Bronchial epithelial cell (primary cell): ENCODE results near the gene KCNK16. TPM values are rescaled to one million over a fixed set of nuclear protein-coding genes. Genes with fewer than 3 reads are reported as not detected.

Experiments
- DNase-seq: peaks from one replicate; pipeline ENCODE4 v3.0.0-alpha.2; 2010; ENCODE audit warnings: low read depth
- FAIRE-seq: peaks from 2 replicates; lab custom pipeline; 2011; peaks lifted over from hg19 to GRCh38; lab: Jason Lieb, UNC
- H3K27me3 ChIP-seq: 2 replicates; pipeline ENCODE4 v1.5.1; 2011; ENCODE audit warnings: low read length; ENCODE audit not compliant: control insufficient read depth, insufficient read depth
- H3K36me3 ChIP-seq: 2 replicates; pipeline ENCODE4 v1.5.1; 2011; ENCODE audit warnings: low read length; ENCODE audit not compliant: control insufficient read depth, insufficient read depth
- H3K4me3 ChIP-seq: 2 replicates; pipeline ENCODE4 v1.5.1; 2011; ENCODE audit warnings: mild to moderate bottlenecking, low read depth, low read length, control low read depth
- CTCF ChIP-seq: IDR thresholded peaks from 2 replicates; pipeline ENCODE4 v1.5.1; 2011; ENCODE audit warnings: mild to moderate bottlenecking, moderate library complexity, low read length, control low read depth, inconsistent platforms; ENCODE audit not compliant: insufficient read depth, severe bottlenecking
- total RNA-seq: library from RNA; depleted of rRNA; stranded (reverse); fragments of >200 nt; gene quantifications from 2 replicates; pipeline ENCODE4 v1.2.1, GENCODE V29; 2014

KCNK16 gene
- total RNA-seq, 1 donor from 2014 or later: not detected

DNA sequence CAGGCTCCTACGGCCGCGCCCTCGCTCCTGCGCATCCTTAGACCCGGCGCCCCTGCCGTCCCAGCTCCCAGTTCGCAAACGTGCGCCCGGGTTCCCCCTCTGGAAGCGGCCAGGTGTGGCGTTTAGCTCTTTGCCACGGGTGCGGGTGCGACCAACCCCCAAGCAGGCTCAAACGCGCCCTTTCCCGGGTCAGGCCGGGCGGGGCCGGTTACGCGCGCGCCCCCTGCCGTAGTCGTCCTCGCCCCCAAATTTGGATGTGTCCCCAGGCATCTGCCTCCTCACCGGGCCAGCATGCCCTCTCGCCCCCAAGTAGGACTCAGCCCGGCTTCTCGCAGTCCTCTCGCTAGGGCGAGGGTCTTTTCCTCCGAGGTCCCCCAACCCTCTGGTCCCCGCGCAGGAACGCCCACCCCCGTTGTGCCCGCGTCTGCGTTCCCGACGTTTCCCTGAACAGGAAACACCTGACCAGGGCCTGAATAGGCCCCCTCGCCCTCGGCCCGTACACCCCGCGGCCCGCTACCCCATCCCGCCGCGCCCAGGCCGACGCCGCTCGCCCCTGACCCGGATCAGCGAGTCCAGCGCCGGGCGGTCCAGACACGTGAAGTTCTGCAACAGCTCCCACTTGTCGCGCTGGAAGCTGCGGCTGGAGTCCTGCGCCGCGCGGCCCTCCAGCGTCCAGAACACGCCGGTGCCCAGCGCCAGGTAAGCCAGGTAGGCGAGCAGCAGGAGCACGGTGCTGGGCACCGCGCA is 8.8 kb downstream of the KCNK16 start:
- TF ChIP-seq CTCF: no peak
- Histone ChIP-seq H3K36me3 (no peaks in the 10 kb centered on the region), H3K27me3 (peaks cover 31% of the 10 kb centered on the region), H3K4me3 (no peak overlapping the region)
- no peak for DNase-seq
- no peak for FAIRE-seq

- no peak for FAIRE-seq
Measured at GRCh38 chr6:39312912-39313525, 9.5 kb downstream of the KCNK16 start.

DNA sequence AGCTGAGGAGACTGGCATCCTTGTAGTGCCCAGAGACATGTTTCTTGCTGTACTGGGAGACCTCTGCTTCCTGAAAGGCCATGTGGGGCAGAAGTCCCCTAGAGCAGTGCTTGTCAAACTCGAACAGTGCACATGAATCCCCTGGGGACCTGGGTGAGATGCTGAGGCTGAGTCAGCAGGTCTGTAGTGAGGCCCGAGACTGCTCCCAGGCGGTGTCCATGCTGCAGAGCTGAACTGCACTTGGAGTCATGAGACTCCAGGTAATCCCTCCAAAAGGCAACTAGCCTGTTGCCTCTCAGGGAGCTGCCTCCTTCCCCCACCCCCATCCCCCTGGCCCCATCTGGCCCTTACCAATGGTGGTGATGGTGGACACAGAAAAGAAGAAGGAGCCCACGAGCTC is 12.0 kb downstream of the KCNK16 start:
- Histone ChIP-seq H3K27me3 (peaks cover 31% of the 10 kb centered on the region), H3K36me3 (no peaks in the 10 kb centered on the region), H3K4me3 (no peak overlapping the region)
- no peak for FAIRE-seq
- no peak for DNase-seq
- no peak for TF ChIP-seq CTCF

More at GRCh38 chr6:39312912-39313525, 9.5 kb downstream of the KCNK16 start:
- no peak for TF ChIP-seq CTCF
- Histone ChIP-seq H3K4me3 (no peak overlapping the region), H3K27me3 (peaks cover 31% of the 10 kb centered on the region), H3K36me3 (no peaks in the 10 kb centered on the region)
- DNase-seq: no peak

DNA sequence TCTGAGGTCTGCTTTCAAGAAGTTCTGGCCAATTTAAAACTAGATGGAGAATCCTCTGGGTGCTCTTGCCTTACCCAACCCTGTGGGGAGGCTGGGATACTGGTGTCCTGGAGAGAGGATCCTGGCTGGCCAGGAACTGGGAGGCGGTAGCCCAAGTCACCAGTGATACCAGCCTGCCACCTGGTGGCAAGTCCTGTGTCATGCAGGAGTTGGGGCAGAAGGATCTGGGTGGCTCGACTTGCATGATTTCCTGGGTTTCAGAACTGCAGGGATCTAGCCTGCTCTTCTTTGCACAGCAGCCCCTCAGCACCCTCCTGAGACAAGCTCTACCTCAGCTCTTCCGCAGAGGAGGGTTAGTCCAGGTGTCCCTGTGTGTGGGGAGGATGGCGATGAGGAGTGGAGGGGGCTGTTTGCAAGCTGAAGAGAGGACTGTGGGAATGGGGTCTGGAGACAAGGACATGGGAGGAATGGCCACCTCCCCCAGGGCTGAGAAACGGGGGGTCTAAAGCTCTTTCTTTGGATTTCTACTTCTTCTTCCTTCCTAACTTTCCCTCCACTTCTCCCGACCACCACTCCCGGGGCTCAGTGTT is 12.5 kb downstream of the KCNK16 start:
- Histone ChIP-seq H3K36me3 (no peaks in the 10 kb centered on the region), H3K27me3 (peaks cover 31% of the 10 kb centered on the region), H3K4me3 (no peak overlapping the region)
- FAIRE-seq (peak; percentile 73), DNase-seq (peak; percentile 52)
- peak; percentile 95 for TF ChIP-seq CTCF

GRCh38 chr6:39307462-39307861 is 15.0 kb downstream of the KCNK16 start:
- no peak overlapping the region for H3K4me3 ChIP-seq
- no peak for FAIRE-seq
- H3K27me3 ChIP-seq: peaks cover 9% of the 10 kb centered on the region
- no peak for TF ChIP-seq CTCF
- no peak for DNase-seq
- H3K36me3 ChIP-seq: no peaks in the 10 kb centered on the region
